Retina (tissue), 1 donor: ENCODE measurements around the gene DSCAM.
A peak's percentile ranks its signal among the peaks of the same experiment; 100 is the strongest.

ENCODE experiments used
- DNase-seq: peaks from one replicate; pipeline ENCODE4 v3.0.0-alpha.2; 2016

The DSCAM gene

GRCh38 chr21:40438616-40439015 is 408.3 kb downstream of the DSCAM start:
- no peak for DNase-seq

- DNase-seq: no peak
These were observed 410.7 kb downstream of the DSCAM start for GRCh38 chr21:40436261-40436660.

GRCh38 chr21:40433538-40433937 is 413.4 kb downstream of the DSCAM start:
- no peak for DNase-seq

GRCh38 chr21:40425981-40426380 is 421.0 kb downstream of the DSCAM start:
- DNase-seq: no peak

DNA sequence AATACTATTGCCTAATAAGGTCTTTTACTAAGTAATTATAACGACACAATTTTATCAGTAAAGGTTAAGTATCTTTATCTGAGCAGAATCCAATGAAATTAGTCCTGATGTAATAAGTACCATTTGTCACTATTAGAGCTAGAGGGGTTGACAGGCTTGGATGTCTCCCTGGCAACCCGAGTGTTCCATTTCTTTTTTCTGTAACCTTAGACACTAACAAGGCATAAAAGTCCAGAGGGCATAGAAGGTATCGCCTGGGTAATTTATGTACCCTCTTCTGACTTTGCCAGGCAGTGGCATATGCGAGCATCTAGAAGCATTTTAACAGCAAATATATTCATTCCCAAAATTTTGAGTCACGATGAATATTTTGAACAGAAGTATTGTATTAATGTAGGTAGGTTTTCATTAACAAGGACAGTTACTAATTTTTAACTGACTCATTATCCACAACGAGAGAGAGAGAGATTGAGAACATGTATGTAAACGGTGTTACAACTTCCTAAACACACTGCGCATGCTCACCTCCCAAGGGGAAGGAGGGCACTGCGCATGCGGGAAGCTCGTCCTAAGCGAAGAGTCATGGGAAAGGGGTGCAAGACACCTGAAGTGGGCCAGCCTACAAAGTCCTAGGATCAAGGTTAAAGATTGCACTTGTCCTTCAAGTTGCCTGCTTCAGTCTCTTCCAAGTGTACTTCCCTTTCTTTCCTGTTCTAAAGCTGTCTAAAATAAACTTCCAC is 423.9 kb downstream of the DSCAM start:
- no peak for DNase-seq

DNA sequence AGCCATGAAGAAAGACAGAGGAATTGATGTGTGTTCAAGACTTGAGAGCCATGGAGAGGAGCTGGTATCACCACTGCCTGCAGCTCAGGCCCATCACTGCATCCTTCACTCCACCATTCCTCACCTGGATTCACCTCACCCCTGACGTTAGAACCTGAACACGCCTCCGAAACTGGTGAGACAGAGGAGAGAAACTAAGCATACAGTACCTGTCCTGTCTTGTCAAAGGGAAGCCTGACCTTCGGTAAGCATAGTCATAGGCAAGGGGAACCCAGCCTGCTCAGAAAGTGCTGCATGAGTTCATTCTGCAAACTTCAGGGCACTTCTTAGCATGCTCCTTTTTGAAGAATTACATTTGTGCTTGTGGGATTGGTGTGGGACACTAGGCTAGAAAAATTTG is 425.8 kb downstream of the DSCAM start:
- DNase-seq: no peak

DNA sequence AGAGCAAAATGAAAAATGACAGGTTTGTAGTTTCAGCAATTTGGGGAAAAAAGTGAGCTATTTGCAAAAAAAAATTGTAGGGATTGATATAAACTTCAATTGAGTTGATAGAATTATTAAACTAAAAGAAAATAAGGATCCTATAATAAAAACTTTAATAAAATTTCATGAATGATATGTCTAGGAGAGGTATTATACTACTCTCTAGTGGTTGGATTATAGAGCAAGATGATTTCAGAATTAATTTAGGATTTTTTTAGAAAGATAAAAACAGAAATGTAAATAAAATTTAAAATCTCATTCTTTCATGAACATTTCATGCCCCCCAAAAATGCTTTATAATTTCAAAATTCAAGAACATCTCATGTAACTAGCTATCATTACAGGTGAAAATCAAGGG is 430.4 kb downstream of the DSCAM start:
- DNase-seq: no peak

GRCh38 chr21:40408561-40408960 is 438.4 kb downstream of the DSCAM start:
- DNase-seq: no peak

DNA sequence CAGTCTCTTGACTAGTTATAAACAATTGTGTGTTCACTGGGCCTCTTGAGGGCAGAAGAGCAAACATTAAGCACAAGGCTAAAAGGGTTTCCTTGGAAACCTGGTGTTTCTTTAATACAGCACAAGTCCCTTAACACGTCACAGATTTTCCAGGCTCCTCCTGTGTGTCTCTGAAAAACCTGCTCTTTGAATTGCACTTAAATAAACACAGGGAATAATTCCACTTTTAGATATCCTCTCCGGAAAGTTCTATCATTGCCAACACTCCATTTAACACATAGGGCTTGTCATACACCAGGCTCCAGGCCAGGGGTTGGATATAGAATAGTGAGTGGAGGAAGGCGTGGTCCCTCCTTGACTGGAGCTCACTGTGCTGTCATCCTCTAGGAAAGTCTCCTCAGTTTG is 442.6 kb downstream of the DSCAM start:
- no peak for DNase-seq

DNA sequence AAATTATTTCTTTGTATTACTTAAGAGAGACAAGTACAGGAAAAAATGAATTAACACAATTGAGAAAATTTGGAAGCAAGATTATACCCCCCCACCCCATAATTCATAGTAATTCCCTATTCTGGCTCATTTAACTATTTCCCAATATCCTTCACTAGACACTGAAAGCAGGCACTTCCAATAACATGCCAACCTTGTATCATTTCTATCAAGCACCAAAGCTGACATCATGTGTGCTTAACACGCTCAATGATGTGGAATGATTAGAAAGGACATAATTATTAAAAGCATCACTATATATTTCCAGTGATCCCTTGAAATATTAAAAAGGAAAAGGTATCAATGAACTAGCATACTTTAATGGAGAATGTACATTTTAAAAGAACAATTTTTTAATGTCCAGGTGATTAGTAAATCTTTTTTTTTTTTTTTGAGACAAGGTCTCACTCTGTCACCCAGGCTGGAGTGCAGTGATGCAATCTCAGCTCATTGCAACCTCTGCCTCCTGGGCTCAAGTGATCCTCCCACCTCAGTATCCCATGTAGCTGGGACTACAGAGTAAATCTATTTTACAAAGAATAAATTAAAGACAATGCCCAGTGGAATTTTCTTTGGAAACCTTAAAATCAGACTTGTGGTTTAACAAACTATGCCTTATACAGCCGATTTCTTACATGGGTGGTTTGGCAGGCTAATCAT is 443.9 kb downstream of the DSCAM start:
- no peak for DNase-seq

- peak; percentile 33 for DNase-seq
These were observed 451.2 kb downstream of the DSCAM start for GRCh38 chr21:40395732-40396131.

DNA sequence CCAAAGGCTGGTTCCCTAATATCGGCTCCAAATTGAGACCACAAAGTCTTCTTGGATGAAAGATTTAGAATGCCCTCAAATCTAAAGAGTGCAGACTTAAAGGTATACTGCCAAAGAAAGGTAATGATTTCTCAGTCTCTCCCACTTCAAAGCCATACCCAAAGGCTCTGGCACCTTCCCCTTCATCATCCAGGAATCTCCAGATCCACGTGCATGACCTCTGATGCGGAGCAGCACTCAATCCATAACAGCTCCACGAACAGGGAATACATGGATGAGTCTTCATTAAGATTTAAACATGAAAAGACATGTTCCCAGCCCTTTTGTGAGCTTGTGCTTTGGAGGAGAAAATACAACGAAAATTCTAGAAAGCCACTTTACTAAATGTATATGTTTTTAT is 453.9 kb downstream of the DSCAM start:
- no peak for DNase-seq

DNA sequence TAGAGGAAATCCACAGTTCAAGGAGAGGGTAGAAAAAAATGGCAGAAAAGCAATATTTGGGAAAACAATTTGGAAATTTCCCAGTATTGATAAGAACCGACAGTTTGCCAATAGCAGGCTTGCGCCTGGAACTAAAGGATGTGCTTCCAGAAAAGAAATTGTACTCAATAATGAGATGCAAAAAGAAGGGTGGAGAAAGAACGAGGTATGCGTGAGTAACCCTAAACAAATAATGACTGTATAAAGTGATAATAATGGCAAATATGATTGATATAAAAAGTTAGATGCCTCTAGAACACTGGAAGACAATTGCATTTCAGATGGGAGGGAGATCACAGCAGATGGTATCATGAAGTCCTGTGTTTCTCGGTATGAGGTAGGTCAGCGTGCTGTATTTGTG is 458.9 kb downstream of the DSCAM start:
- no peak for DNase-seq

- DNase-seq: no peak
These were observed 459.8 kb downstream of the DSCAM start for GRCh38 chr21:40386981-40387747.

DNA sequence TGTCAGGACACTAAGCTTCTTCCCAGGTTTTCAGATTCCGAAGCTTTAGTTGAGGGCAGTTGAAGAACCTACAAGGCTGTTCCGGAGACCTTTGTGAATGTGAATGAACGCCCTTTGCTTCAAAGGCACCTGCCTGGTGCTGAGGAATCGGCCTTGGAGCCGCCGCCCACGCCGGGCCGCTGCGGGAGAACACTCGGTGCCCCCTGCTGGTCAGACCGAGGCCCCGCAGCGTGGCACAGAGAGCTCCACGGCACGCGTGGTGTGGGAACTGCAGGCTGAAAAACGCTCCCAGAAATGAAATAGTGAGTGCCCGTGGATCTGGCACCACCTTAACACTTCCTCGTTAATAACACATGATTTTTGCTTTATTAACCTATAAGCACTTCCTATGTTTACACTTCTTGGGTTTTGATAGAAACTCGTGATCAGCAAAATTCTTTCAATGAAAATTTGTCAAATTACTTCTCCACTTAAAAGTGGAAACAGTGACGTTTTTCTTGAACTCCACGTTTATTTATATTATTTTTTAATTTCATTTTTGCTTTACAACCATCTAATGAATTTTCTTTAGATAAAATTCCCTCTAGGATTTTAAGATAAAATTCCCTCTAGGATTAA is 460.6 kb downstream of the DSCAM start:
- DNase-seq: peak; percentile 60

DNA sequence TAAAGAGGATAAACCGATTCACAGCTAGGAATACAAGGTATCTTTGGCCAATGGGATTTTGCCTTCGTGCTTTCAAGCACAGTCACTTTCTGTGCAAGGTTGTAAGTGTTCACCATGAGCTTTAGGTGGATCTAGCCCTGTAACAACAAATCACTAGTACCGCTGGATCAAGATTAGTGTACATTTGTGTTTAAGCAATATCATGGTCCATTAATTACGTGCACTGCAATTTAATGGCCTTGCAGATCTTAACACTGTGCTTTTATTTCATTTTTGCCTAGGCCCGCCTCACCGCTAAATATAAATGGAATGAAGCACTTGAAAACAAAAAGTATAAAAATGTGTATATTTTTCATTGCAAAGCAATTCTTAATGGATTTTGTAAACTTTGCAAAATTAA is 461.1 kb downstream of the DSCAM start:
- no peak for DNase-seq

GRCh38 chr21:40383951-40384350 is 463.0 kb downstream of the DSCAM start:
- DNase-seq: no peak

DNA sequence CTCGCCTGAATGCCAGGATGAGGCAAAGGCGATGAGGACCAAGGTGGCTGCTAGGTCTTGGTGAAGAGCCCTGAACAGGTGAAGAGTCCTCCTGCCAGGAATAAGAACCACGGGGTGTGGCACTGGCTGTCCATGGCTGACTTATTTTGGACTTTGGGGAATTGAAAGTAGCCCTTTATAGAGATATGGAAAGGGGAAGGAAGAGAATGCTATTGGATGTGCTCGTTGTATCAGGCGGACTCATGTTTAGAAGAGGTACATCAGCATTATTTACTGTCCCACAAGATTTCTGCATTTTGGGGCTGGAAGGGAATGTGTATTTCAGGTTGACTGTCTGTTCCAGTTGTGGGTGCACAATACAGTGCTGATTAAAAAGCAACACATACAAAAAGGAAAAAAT is 465.8 kb downstream of the DSCAM start:
- no peak for DNase-seq

DNA sequence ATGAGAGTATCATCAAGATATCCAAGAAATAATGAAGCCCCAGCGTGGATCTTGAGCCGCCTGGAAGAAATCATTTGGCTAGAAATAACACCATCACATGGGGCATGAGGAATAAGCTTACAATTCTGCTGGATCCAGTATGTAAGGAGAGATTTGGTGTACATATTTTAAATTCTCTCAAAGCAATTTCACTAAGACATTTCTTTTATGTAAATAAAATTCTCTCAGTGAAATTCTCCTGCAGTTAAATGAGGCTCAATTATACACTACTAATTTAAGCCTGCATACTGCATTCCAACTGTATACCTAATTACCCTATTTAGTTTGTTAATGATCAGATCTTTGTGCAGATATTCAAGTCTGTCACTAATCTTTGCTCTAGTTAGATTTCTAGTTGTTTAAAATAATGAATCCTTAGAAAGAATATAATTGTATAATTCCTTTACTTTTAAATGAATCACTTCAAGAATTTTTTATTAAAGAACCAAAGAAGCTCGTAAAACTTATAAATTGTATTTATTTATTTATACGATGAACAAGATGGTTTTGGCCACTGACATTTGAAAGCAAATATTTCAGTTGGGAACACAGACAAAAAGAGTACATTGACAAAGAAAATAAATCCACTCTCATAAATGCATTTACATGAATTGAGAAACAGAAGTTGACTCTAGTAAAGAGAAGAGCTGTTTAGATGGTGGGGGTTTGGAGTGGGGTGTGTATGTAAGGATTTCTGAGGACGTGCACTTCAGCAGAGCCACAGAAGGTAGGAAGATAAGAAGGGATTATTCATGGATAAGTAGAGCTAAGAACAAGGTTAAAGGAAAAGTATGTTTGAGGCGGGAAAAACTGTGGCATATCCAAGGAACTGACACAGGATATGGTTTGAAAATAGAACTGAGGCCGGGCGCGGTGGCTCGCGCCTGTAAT is 466.8 kb downstream of the DSCAM start:
- no peak for DNase-seq

- no peak for DNase-seq
These were observed 469.8 kb downstream of the DSCAM start for GRCh38 chr21:40377135-40377534.

DNA sequence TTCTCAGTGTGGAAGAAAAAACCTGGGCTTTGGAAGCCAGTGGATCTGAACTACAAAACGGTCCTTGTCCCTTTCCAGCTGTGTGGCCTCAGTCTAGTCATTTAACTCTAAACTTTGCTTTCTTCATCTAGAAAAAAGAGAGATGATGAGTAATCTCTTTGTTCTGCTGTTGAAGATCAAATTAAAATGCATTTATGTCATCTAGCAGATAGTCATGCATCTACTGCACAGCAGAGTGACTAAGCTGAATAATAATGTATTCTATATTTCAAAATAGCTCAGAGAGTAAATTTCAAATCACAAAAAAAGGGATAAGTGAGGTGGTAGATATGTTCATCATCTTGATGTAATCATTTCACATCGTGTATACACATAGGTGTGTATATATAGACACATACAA is 473.2 kb downstream of the DSCAM start:
- DNase-seq: no peak

DNA sequence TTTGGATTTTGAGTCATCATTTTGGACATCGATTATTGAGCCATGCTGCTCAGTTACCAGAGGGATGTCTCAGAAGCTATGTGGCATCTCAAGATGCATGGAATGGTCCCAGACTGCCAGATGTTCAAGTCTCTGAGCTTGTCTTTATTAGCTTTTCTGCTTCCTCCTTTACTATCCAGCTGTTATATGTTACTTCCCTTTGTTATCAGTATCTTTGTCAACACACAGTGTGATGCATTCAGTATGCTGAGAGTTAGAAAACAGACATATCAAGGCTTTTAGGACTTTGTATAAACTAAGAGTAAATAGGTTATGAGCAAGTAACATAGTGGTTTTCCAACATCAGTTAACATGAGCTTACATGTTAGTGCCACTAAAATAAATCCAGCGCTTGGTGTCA is 474.5 kb downstream of the DSCAM start:
- no peak for DNase-seq
